GM12801 (cell line): ENCODE data around the gene CPXM2.

Source experiments
- TF ChIP-seq, protein P1 (sequence below): IDR thresholded peaks from one replicate; pipeline ENCODE4 v1.5.1; 2011; ENCODE audit warnings: control low read depth; ENCODE audit not compliant: insufficient read length; ENCODE audit errors: extremely low read depth

The CPXM2 gene

DNA sequence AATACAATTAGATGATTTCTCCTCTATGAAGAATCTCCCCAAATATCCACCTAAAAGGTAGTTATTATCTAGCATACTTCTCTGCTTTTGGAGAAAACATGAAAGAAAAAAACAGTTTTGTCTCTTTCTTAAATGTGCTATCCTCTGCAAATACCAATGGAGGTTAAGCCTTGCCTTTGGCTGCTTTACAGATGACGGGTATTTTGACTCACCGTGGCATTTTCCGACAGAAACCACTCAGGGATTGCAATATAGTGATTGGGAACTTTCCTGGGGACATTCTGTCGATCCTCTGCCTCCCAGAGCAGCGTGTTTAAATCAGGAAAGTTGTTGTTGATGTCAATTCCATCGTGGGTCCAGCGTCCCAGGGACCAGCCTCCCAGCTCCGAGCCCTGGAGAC is 124.8 kb downstream of the CPXM2 start:
- TF ChIP-seq, protein P1, sequence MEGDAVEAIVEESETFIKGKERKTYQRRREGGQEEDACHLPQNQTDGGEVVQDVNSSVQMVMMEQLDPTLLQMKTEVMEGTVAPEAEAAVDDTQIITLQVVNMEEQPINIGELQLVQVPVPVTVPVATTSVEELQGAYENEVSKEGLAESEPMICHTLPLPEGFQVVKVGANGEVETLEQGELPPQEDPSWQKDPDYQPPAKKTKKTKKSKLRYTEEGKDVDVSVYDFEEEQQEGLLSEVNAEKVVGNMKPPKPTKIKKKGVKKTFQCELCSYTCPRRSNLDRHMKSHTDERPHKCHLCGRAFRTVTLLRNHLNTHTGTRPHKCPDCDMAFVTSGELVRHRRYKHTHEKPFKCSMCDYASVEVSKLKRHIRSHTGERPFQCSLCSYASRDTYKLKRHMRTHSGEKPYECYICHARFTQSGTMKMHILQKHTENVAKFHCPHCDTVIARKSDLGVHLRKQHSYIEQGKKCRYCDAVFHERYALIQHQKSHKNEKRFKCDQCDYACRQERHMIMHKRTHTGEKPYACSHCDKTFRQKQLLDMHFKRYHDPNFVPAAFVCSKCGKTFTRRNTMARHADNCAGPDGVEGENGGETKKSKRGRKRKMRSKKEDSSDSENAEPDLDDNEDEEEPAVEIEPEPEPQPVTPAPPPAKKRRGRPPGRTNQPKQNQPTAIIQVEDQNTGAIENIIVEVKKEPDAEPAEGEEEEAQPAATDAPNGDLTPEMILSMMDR: no peak

DNA sequence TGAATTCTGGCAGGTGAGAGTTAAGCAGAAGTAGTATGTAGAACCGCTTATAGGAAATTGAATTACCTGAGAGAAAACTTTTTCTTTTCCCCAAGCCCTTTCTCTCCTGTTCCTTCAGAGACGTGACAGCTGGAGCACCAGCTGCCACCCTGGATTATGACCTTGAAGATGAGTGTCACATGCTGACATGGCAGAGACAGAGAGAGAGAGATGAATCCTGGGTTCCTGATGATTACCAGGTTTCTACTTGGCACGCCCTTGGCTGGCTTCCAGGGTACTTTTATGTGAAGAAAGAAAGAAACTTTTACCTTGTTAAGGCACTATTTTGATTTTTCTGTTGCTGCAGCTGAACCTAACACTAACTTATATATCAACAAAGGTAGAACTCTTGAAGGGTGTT is 125.6 kb downstream of the CPXM2 start:
- TF ChIP-seq, protein P1: no peak

DNA sequence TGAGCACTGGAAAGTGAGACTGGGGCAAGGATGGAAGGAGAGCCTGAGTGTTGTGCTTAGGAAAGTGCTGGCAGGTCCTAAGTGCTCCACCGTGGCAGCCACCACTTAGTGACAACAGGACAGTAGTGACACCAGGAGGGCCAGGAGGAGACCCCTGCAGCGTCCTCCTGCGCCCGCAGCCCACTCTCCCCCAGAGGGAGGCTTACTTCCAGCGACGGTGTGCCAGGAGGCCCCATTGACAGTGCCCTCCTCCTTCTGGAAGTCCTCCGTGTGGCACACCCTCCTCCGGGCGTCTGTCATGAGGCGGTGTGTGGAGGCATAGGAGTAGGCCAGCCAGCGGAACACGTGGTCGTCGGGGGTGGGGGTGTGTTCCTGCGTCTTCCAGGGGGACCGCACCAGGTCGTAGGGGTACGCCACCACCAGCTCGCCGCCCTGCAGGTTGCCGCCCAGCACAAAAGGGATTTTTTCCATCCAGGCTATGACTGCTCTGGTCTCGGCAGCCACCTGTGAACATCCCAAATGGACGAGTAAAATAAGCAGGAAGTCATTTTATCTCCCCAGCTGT is 129.9 kb downstream of the CPXM2 start:
- TF ChIP-seq, protein P1: no peak

DNA sequence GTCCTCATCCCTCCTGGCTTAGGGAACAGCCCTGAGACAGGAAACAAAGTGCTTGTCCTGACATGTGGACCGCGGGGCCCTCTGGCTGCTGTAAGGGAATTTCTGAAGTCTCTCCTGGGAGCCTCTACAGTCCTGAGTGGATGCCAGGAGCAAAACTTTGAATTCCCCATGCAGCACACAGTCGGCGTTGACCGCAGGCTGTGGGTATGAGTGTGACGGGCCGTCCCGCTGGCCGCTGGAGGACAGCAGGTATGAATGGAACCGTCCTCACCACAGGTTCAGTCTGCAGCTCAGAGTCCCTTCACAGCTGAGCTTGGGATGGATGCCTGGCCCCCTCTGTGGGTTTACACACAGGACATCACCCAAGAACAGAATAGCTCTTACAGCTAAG is 130.6 kb downstream of the CPXM2 start:
- TF ChIP-seq, protein P1: no peak

DNA sequence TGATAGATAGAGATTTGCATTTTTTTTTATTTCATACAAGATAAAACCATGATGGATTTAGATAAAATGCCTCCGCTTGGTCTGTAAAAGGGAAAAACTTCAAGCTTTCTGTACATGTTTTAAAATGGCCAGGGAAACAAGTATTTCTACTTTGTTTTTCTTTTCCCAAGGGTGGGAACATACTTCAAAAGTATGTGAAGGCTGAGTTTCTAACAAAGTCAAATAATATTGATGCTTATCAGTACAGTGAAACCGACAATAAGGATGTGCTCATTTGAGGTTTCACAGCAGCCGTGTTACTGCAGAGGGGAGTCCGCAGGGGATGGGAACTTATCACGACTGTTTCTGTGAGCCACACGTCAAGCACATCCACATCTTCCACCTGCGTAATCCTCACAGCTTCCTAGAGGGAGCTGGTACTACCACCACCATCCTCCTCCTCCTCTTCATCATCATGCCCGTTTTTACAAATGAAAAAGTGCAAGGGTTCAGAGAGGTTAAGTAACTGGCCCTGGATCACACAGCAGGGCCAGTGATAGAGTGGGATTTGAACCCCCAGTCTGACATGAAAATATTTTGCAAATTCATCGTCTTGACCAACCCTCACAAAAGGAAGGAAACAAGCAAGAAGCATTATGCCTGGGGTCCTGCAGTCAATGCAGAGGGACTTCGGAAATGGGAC is 131.1 kb downstream of the CPXM2 start:
- TF ChIP-seq, protein P1: no peak

DNA sequence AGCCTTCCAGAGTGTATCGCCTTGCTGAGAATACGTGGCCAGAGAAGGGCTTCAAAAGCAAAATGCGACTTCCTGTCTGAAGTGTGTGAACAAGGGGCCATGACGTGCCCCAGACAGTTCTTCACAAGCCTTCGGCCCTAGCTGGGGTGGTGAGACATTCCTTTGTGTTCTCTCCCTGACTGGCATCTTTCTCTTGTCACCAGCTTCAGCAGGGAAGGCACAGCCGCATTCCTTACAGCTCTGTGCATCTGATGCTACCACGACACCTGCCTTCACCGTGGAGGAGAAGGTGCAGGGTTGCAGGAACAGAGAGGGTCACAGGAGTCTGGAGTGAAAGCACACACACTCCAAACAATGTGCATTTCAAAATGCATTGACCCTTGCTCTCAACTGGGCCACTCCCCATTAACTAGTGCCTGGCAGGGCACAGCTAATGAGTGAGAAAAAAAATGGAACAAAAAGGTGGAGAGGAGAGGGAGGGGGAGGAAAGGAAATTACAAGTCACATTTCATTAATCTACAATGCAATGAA is 132.0 kb downstream of the CPXM2 start:
- TF ChIP-seq, protein P1: no peak

DNA sequence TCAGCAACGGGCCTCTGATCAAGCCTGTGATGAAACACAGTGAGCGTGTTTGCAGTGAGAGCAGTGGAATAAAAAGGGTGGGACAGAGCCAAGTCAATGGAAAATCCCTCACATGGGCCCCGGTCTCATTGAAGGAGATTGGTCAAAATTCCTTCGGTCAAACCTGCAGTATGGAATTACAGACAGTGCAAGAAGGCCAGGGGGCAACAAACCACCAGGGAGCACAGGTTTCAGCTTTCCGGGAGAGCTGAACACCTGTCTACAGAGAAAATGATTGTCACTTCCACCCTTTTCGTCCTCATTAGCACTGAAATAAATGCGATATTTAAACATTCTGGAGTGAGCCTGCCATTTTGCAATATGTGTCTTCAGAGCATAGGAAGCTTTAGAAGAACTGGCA is 132.6 kb downstream of the CPXM2 start:
- TF ChIP-seq, protein P1: no peak
